Neural cell (in vitro differentiated cells): ENCODE results near the gene SLC66A1. TPM values are rescaled to one million over a fixed set of nuclear protein-coding genes. Genes with fewer than 3 reads are reported as not detected.

Experiments
- H2AFZ ChIP-seq: fragments of 200-600, 300-800 bp; sonication (generic), shearing (Covaris generic); 2 replicates; pipeline ENCODE4 v1.6.0; 2014; ENCODE audit warnings: low read depth, mild to moderate bottlenecking, antibody characterized with exemption, low read length, moderate library complexity
- H3F3A ChIP-seq: fragments of 200-600 bp; shearing (Covaris generic); 2 replicates; pipeline ENCODE4 v1.6.1; 2016; ENCODE audit warnings: mild to moderate bottlenecking, moderate library complexity, mixed read lengths, antibody characterized with exemption, low read length; ENCODE audit not compliant: insufficient read depth, poor library complexity, severe bottlenecking
- H3K27ac ChIP-seq: fragments of 200-600, 300-800 bp; sonication (generic), shearing (Covaris generic); 2 replicates; pipeline ENCODE4 v1.5.1; 2014; ENCODE audit warnings: mild to moderate bottlenecking, low read length, moderate library complexity
- H3K27me3 ChIP-seq: fragments of 300-800, 200-600 bp; sonication (generic), shearing (Covaris generic); 2 replicates; pipeline ENCODE4 v1.6.0; 2014; ENCODE audit warnings: mild to moderate bottlenecking, low read depth, low read length, moderate library complexity; ENCODE audit not compliant: insufficient read depth
- H3K36me3 ChIP-seq: fragments of 300-800, 200-600 bp; sonication (generic), shearing (Covaris generic); 2 replicates; pipeline ENCODE4 v1.5.1; 2014; ENCODE audit warnings: mild to moderate bottlenecking, antibody characterized with exemption, low read length, moderate library complexity; ENCODE audit not compliant: insufficient read depth
- H3K4me2 ChIP-seq: fragments of 300-800, 200-600 bp; sonication (generic), shearing (Covaris generic); 2 replicates; pipeline ENCODE4 v1.6.0; 2014; ENCODE audit warnings: mild to moderate bottlenecking, low read length
- H3K4me3 ChIP-seq: fragments of 300-800, 200-600 bp; sonication (generic), shearing (Covaris generic); 2 replicates; pipeline ENCODE4 v1.5.1; 2014; ENCODE audit warnings: mild to moderate bottlenecking, low read length, moderate library complexity
- H3K79me2 ChIP-seq: fragments of 200-600 bp; shearing (Covaris generic); replicated peaks from 2 replicates; pipeline ENCODE4 v1.6.0; 2014; ENCODE audit warnings: mild to moderate bottlenecking, low read length, moderate library complexity; ENCODE audit not compliant: insufficient read depth
- H3K9ac ChIP-seq: fragments of 300-800, 200-600 bp; sonication (generic), shearing (Covaris generic); 2 replicates; pipeline ENCODE4 v1.6.1; 2016; ENCODE audit warnings: mild to moderate bottlenecking, low read length, mixed read lengths
- H3K9me2 ChIP-seq: fragments of 200-600 bp; shearing (Covaris generic); 2 replicates; pipeline ENCODE4 v1.6.1; 2016; ENCODE audit warnings: mild to moderate bottlenecking, low read length, mixed read lengths; ENCODE audit not compliant: insufficient read depth
- H3K9me3 ChIP-seq: fragments of 200-600, 300-800 bp; sonication (generic), shearing (Covaris generic); 2 replicates; pipeline ENCODE4 v1.6.1; 2016; ENCODE audit warnings: mild to moderate bottlenecking, mixed run types, low read length, moderate library complexity, mixed read lengths
- H4K20me1 ChIP-seq: fragments of 200-600 bp; shearing (Covaris generic); 2 replicates; pipeline ENCODE4 v1.6.1; 2016; ENCODE audit warnings: mild to moderate bottlenecking, mixed run types; ENCODE audit not compliant: insufficient read depth
- EP300 ChIP-seq: fragments of 450-650 bp; conservative IDR thresholded peaks from 2 replicates; pipeline ENCODE4 v1.6.1; 2014; ENCODE audit warnings: antibody characterized with exemption, mild to moderate bottlenecking, moderate library complexity; ENCODE audit not compliant: poor library complexity, severe bottlenecking
- EZH2 ChIP-seq: fragments of 200-600, 300-800 bp; shearing (Covaris generic), sonication (generic); IDR thresholded peaks from 2 replicates; pipeline ENCODE4 v1.6.1; 2014; ENCODE audit warnings: antibody characterized with exemption, low read length, borderline replicate concordance, mild to moderate bottlenecking; ENCODE audit not compliant: insufficient read depth, poor library complexity, severe bottlenecking
- MXI1 ChIP-seq: fragments of 450-650 bp; conservative IDR thresholded peaks from 2 replicates; pipeline ENCODE4 v1.6.1; 2014; ENCODE audit warnings: antibody characterized with exemption, mild to moderate bottlenecking; ENCODE audit not compliant: poor library complexity, severe bottlenecking
- POLR2AphosphoS5 ChIP-seq: IDR thresholded peaks from 2 replicates; pipeline ENCODE4 v1.6.1; 2012
- RAD21 ChIP-seq: fragments of 450-650 bp; conservative IDR thresholded peaks from 2 replicates; pipeline ENCODE4 v1.6.1; 2014; ENCODE audit warnings: antibody characterized with exemption, mild to moderate bottlenecking, moderate library complexity
- REST ChIP-seq: IDR thresholded peaks from 2 replicates; pipeline ENCODE4 v1.6.1; 2012; ENCODE audit warnings: borderline replicate concordance
- SMC3 ChIP-seq: fragments of 450-650 bp; conservative IDR thresholded peaks from 2 replicates; pipeline ENCODE4 v1.6.1; 2014; ENCODE audit warnings: antibody characterized with exemption, mild to moderate bottlenecking, moderate library complexity; ENCODE audit not compliant: poor library complexity
- TAF1 ChIP-seq: IDR thresholded peaks from 2 replicates; pipeline ENCODE4 v1.6.1; 2012; ENCODE audit warnings: low read depth
- polyA plus RNA-seq: library from polyadenylated mRNA; depleted of rRNA; stranded (reverse); fragments of >200 nt; gene quantifications from 2 replicates; pipeline ENCODE4 v1.2.3, GENCODE V29; 2014
- TF ChIP-seq, protein P1 (sequence below): fragments of 450-650 bp; IDR thresholded peaks from 2 replicates; pipeline ENCODE4 v1.5.1; 2014; ENCODE audit warnings: antibody characterized with exemption, mild to moderate bottlenecking, moderate library complexity; ENCODE audit not compliant: poor library complexity, severe bottlenecking

The SLC66A1 gene
- polyA plus RNA-seq, 1 donor from 2014 or later, result 31.8 TPM

- Histone ChIP-seq H3F3A (no peaks in the 10 kb centered on the region), H3K27ac (no peak overlapping the region), H3K9me2 (no peaks in the 10 kb centered on the region), H3K27me3 (no peaks in the 10 kb centered on the region), H4K20me1 (no peaks in the 10 kb centered on the region), H3K4me2 (no peak overlapping the region), H3K36me3 (no peaks in the 10 kb centered on the region), H2AFZ (no peak overlapping the region), H3K4me3 (no peak overlapping the region), H3K79me2 (no peaks in the 10 kb centered on the region), H3K9ac (no peak overlapping the region), H3K9me3 (no peaks in the 10 kb centered on the region)
- TF ChIP-seq RAD21 (no peak), SMC3 (no peak), MXI1 (no peak), POLR2AphosphoS5 (no peak), REST (no peak), EP300 (no peak), EZH2 (no peak), TAF1 (no peak)
- TF ChIP-seq, protein P1, sequence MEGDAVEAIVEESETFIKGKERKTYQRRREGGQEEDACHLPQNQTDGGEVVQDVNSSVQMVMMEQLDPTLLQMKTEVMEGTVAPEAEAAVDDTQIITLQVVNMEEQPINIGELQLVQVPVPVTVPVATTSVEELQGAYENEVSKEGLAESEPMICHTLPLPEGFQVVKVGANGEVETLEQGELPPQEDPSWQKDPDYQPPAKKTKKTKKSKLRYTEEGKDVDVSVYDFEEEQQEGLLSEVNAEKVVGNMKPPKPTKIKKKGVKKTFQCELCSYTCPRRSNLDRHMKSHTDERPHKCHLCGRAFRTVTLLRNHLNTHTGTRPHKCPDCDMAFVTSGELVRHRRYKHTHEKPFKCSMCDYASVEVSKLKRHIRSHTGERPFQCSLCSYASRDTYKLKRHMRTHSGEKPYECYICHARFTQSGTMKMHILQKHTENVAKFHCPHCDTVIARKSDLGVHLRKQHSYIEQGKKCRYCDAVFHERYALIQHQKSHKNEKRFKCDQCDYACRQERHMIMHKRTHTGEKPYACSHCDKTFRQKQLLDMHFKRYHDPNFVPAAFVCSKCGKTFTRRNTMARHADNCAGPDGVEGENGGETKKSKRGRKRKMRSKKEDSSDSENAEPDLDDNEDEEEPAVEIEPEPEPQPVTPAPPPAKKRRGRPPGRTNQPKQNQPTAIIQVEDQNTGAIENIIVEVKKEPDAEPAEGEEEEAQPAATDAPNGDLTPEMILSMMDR, result no peak
These were observed 55.5 kb downstream of the SLC66A1 start for GRCh38 chr1:19367584-19368041.

DNA sequence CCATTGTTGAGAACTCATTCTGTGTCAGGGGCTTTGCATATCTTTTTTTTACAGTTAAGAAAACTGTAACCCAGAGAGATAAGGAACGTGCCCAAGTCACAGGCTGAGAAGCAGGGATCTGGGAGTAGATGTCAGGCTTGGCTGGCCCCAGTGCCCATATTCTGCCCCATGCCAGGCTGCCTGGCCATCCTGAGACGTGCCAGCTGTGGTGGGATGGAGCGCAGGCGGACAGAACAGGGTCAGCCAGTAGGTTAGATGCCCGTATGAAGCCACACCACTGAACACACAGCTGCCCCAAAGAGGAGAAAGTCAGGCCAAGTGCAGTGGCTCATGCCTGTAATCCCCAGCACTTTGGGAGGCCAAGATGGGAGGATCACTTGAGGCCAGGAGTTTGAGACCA lies 55.9 kb downstream of the SLC66A1 start:
- Histone ChIP-seq H4K20me1 (no peaks in the 10 kb centered on the region), H3K27ac (no peak overlapping the region), H2AFZ (no peak overlapping the region)

More for the DNA sequence above, 55.9 kb downstream of the SLC66A1 start:
- Histone ChIP-seq H3K36me3 (no peaks in the 10 kb centered on the region), H3K9me2 (no peaks in the 10 kb centered on the region), H3F3A (no peaks in the 10 kb centered on the region), H3K4me3 (no peak overlapping the region), H3K79me2 (no peaks in the 10 kb centered on the region), H3K4me2 (no peak overlapping the region), H3K27me3 (no peaks in the 10 kb centered on the region), H3K9ac (no peak overlapping the region), H3K9me3 (no peaks in the 10 kb centered on the region)
- TF ChIP-seq, protein P1, result no peak
- TF ChIP-seq EZH2 (no peak), EP300 (no peak), RAD21 (no peak), SMC3 (no peak), MXI1 (no peak), TAF1 (no peak), REST (no peak), POLR2AphosphoS5 (no peak)
